ENCODE results near the gene TLK1. TPM values are rescaled to one million over a fixed set of nuclear protein-coding genes. Genes with fewer than 3 reads are reported as not detected.
"Not testable (repeated sequence)": the region's sequence is repeated elsewhere in the genome, so short reads cannot be mapped to it uniquely, and the experiment has no call there.

TLK1 gene
- total RNA-seq, 1 donor from 2014 or later = 11.8 TPM

DNA sequence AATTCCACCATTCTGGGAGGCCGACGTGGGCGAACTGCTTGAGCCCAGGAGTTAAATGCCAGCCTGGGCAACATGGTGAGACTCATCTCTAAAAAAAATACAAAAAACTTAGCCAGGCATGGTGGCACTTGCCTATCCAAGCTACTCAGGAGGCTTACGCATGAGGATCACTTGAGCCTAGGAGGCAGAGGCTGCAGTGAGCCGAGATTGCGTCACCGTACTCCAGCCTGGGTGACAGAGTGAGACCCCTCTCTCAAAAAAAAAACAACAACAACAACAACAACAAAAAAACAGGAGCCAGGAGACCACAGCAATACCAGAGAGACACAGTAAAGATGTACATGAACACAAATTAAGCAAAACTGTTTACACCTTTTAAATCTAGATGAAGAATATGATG lies 52.9 kb downstream of the TLK1 start:
- Histone ChIP-seq H3K4me3 (ENCODE audit: low read depth, low read length) (no peak overlapping the region), H3K36me3 (ENCODE audit: control insufficient read depth, insufficient read depth, low read length) (no peaks in the 10 kb centered on the region), H3K27me3 (ENCODE audit: control insufficient read depth, insufficient read depth, low read length) (no peaks in the 10 kb centered on the region)
- TF ChIP-seq, protein P1, sequence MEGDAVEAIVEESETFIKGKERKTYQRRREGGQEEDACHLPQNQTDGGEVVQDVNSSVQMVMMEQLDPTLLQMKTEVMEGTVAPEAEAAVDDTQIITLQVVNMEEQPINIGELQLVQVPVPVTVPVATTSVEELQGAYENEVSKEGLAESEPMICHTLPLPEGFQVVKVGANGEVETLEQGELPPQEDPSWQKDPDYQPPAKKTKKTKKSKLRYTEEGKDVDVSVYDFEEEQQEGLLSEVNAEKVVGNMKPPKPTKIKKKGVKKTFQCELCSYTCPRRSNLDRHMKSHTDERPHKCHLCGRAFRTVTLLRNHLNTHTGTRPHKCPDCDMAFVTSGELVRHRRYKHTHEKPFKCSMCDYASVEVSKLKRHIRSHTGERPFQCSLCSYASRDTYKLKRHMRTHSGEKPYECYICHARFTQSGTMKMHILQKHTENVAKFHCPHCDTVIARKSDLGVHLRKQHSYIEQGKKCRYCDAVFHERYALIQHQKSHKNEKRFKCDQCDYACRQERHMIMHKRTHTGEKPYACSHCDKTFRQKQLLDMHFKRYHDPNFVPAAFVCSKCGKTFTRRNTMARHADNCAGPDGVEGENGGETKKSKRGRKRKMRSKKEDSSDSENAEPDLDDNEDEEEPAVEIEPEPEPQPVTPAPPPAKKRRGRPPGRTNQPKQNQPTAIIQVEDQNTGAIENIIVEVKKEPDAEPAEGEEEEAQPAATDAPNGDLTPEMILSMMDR (IDR thresholded peaks at IDR 0.05; ENCODE audit: insufficient read depth, low read length, severe bottlenecking) = no peak
- DNase-seq (ENCODE audit: low read depth) (no peak), FAIRE-seq (no peak)

DNA sequence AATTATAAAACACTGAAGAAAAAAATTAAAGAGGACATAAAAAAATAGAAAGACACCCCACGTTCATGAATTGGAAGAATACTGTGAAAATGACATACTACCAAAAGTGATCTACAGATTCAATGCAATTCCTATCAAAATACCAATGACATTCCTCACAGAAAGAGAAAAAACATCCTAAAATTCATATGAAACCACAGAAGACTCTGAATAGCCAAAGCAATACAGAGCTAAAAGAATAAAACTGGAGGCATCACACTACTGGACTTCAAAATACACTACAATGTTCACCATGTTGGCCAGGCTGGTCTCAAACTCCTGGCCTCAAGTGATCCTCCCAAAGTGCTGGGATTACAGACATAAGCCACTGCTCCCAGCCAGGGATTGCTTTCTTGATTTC lies 56.3 kb downstream of the TLK1 start:
- TF ChIP-seq, protein P1 (IDR thresholded peaks at IDR 0.05; ENCODE audit: insufficient read depth, low read length, severe bottlenecking) = no peak
- no peak overlapping the region for H3K4me3 ChIP-seq (ENCODE audit: low read depth, low read length)
- FAIRE-seq (no peak), DNase-seq (ENCODE audit: low read depth) (no peak)
- no peaks in the 10 kb centered on the region for H3K36me3 ChIP-seq (ENCODE audit: control insufficient read depth, insufficient read depth, low read length)
- H3K27me3 ChIP-seq (ENCODE audit: control insufficient read depth, insufficient read depth, low read length) = no peaks in the 10 kb centered on the region

DNA sequence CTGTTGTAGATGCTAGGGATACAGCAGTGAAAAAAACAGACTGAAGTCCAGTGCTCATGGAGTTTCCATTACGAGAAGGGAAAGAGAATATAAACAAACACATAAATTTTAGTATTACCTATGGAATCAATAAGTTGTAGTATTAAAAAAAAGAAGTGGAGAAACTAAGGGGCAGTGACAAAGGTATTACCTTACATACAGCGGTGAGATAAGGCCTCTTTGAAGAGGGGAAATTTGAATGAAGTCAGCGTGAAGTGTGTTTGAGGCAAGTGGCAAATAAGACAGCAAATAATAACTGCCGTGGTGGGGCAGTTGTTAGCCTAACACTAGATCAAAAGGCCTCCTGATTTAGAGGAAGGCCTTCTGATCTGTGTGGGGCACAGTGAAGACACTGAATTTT lies 57.9 kb downstream of the TLK1 start:
- H3K27me3 ChIP-seq (ENCODE audit: control insufficient read depth, insufficient read depth, low read length) = no peaks in the 10 kb centered on the region
- H3K4me3 ChIP-seq (ENCODE audit: low read depth, low read length) = no peak overlapping the region
- FAIRE-seq (no peak), DNase-seq (ENCODE audit: low read depth) (no peak)
- TF ChIP-seq, protein P1 (IDR thresholded peaks at IDR 0.05; ENCODE audit: insufficient read depth, low read length, severe bottlenecking) = no peak
- no peaks in the 10 kb centered on the region for H3K36me3 ChIP-seq (ENCODE audit: control insufficient read depth, insufficient read depth, low read length)

DNA sequence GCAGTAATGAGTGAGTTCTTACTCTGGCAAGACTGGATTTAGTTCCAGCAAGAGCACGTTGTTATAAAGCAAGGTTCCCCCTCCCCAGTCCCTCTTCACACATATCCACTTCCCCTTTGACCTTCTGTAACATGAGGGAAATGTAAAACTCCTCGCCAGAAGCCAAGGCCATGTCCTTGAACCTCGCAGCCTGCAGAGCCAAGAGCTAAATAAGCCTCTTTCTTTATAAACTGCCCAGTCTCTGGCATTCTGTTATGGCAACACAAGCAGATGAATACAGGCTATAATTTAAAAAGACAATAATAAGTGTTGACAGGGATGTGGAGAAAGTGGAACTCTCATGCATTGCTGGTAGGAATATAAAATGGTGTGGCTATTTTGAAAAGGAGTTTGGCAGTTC lies 60.3 kb downstream of the TLK1 start:
- Histone ChIP-seq H3K4me3 (ENCODE audit: low read depth, low read length) (no peak overlapping the region), H3K27me3 (ENCODE audit: control insufficient read depth, insufficient read depth, low read length) (no peaks in the 10 kb centered on the region), H3K36me3 (ENCODE audit: control insufficient read depth, insufficient read depth, low read length) (no peaks in the 10 kb centered on the region)
- TF ChIP-seq, protein P1 (IDR thresholded peaks at IDR 0.05; ENCODE audit: insufficient read depth, low read length, severe bottlenecking) = no peak
- no peak for FAIRE-seq
- no peak for DNase-seq (ENCODE audit: low read depth)

DNA sequence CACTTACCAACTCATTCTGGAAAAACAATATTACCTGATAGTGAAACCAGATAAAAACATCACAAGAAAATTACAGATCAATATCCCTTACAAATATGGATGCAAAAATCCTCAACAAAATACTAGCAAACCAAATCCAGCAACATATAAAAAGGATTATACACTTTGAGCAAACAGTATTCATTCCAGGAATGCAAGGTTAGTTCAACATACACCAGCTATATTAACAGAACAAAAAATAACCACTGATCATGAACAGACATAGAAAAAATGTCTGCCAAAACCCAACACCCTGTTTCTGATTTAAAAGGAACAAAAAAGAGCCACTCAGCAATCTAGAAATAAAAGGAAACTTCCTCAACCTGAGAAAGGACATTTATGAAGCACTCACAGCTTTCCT lies 62.1 kb downstream of the TLK1 start:
- FAIRE-seq = no peak
- TF ChIP-seq, protein P1 (IDR thresholded peaks at IDR 0.05; ENCODE audit: insufficient read depth, low read length, severe bottlenecking) = no peak
- DNase-seq (ENCODE audit: low read depth) = no peak
- Histone ChIP-seq H3K36me3 (ENCODE audit: control insufficient read depth, insufficient read depth, low read length) (no peaks in the 10 kb centered on the region), H3K27me3 (ENCODE audit: control insufficient read depth, insufficient read depth, low read length) (no peaks in the 10 kb centered on the region), H3K4me3 (ENCODE audit: low read depth, low read length) (no peak overlapping the region)

DNA sequence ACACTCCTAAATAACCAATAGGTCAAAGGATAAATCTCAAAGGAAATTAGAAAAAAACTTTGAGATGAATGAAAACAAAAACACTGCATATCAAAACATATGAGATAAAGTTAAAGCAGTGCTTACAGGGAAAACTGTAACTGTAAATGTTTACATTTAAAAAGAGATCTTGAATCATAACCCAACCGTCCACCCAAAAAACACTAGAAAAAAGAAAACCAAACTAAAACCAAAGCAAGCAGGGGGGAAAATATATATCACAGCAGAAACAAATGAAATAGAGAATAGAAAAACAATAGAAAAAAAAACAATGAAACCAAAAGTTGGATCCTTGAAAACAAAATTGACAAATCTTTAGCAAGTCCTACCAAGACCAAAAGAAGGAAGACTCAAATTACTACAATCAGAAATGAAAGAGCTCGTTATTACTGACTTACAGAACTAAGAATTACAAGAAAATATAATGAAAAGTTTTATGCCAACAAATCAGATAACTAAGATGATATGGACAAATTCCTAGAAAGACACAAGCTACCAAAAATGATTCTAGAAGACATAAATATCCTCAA lies 65.6 kb downstream of the TLK1 start:
- FAIRE-seq = no peak

DNA sequence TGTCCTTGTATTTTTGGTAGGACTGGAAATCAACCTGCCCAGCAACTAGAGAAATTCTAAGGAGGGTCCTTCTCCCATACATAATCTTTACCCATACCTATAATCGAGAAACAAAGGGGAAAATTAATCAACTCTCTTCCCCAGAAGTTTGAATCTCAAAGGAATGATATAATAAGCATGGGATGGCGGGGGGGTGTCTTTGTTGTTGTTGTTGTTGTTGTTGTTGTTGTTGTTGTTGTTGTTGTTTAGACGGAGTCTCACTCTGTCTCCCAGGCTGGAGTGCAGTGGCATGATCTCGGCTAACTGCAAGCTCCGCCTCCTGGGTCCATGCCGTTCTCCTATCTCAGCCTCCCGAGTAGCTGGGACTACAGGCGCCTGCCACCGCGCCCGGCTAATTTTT lies 69.2 kb downstream of the TLK1 start:
- H3K4me3 ChIP-seq (ENCODE audit: low read depth, low read length); H3K36me3 ChIP-seq (ENCODE audit: control insufficient read depth, insufficient read depth, low read length); DNase-seq (ENCODE audit: low read depth); FAIRE-seq; H3K27me3 ChIP-seq (ENCODE audit: control insufficient read depth, insufficient read depth, low read length): not testable (repeated sequence)

More for the DNA sequence above, 65.6 kb downstream of the TLK1 start:
- DNase-seq (ENCODE audit: low read depth) = no peak
- H3K36me3 ChIP-seq (ENCODE audit: control insufficient read depth, insufficient read depth, low read length) = no peaks in the 10 kb centered on the region
- TF ChIP-seq, protein P1 (IDR thresholded peaks at IDR 0.05; ENCODE audit: insufficient read depth, low read length, severe bottlenecking) = no peak
- H3K27me3 ChIP-seq (ENCODE audit: control insufficient read depth, insufficient read depth, low read length) = no peaks in the 10 kb centered on the region
- no peak overlapping the region for H3K4me3 ChIP-seq (ENCODE audit: low read depth, low read length)
